ENCODE data around the gene INO80D. TPM values are rescaled to one million over a fixed set of nuclear protein-coding genes. Genes with fewer than 3 reads are reported as not detected.
"Not testable (repeated sequence)": the region's sequence is repeated elsewhere in the genome, so short reads cannot be mapped to it uniquely, and the experiment has no call there.

INO80D gene
- polyA plus RNA-seq, 1 experiment, result 3.3 TPM

- no peaks in the 10 kb centered on the region for H3K27me3 ChIP-seq (ENCODE audit: control insufficient read depth, insufficient read depth, low read length)
- CTCF ChIA-PET, result no interaction called here
- H3K4me3 ChIP-seq (ENCODE audit: low read depth, low read length), result no peak overlapping the region
- H3K36me3 ChIP-seq (ENCODE audit: control insufficient read depth, insufficient read depth, low read length), result no peaks in the 10 kb centered on the region
- POLR2A ChIA-PET, result no interaction called here
- DNase-seq (ENCODE audit: low read depth), result no peak
- TF ChIP-seq CTCF (IDR thresholded peaks at IDR 0.05; ENCODE audit: insufficient read depth, low read depth, low read length), result no peak
Measured at GRCh38 chr2:206105038-206105437, 19.1 kb upstream of the INO80D start.

- POLR2A ChIA-PET; DNase-seq (ENCODE audit: low read depth); H3K36me3 ChIP-seq (ENCODE audit: control insufficient read depth, insufficient read depth, low read length); H3K27me3 ChIP-seq (ENCODE audit: control insufficient read depth, insufficient read depth, low read length); H3K4me3 ChIP-seq (ENCODE audit: low read depth, low read length): not testable (repeated sequence)
- CTCF ChIA-PET, result interaction anchor here (1.6 kb wide), 1 partner anchor 9 kb away, joined by 6 read pairs; no protein-coding TSS in a partner anchor
Measured at GRCh38 chr2:206098872-206099271, 12.9 kb upstream of the INO80D start.

- DNase-seq (ENCODE audit: low read depth), result no peak
- POLR2A ChIA-PET, result no interaction called here
- Histone ChIP-seq H3K27me3 (ENCODE audit: control insufficient read depth, insufficient read depth, low read length) (no peaks in the 10 kb centered on the region), H3K36me3 (ENCODE audit: control insufficient read depth, insufficient read depth, low read length) (no peaks in the 10 kb centered on the region; the same call in 1 of the 2 replicates), H3K4me3 (ENCODE audit: low read depth, low read length) (no peak overlapping the region)
- TF ChIP-seq CTCF (IDR thresholded peaks at IDR 0.05; ENCODE audit: insufficient read depth, low read depth, low read length), result no peak
- CTCF ChIA-PET, result interaction anchor here (0.6 to 1.6 kb wide), 2 partner anchors 9 to 11 kb away, joined by 3 to 6 read pairs; no protein-coding TSS in a partner anchor
Measured at GRCh38 chr2:206098471-206098870, 12.5 kb upstream of the INO80D start.

GRCh38 chr2:206096876-206097275 is 10.9 kb upstream of the INO80D start:
- POLR2A ChIA-PET, result no interaction called here
- no peaks in the 10 kb centered on the region; the same call in 1 of the 2 replicates for H3K36me3 ChIP-seq (ENCODE audit: control insufficient read depth, insufficient read depth, low read length)
- no peak for TF ChIP-seq CTCF (IDR thresholded peaks at IDR 0.05; ENCODE audit: insufficient read depth, low read depth, low read length)
- CTCF ChIA-PET, result interaction anchor here (0.6 to 1.3 kb wide), 3 partner anchors 9 to 103 kb away, joined by 3 to 5 read pairs (median 3); partner anchors contain the start of gene INO80D
- no peak for DNase-seq (ENCODE audit: low read depth)
- no peak overlapping the region for H3K4me3 ChIP-seq (ENCODE audit: low read depth, low read length)
- no peaks in the 10 kb centered on the region for H3K27me3 ChIP-seq (ENCODE audit: control insufficient read depth, insufficient read depth, low read length)

- ChIA-PET POLR2A (no interaction called here), CTCF (interaction anchor here (0.6 kb wide), 1 partner anchor 10 kb away, joined by 5 read pairs; no protein-coding TSS in a partner anchor)
- H3K4me3 ChIP-seq (ENCODE audit: low read depth, low read length), result no peak overlapping the region
- H3K27me3 ChIP-seq (ENCODE audit: control insufficient read depth, insufficient read depth, low read length), result no peaks in the 10 kb centered on the region
- no peaks in the 10 kb centered on the region; the same call in 1 of the 2 replicates for H3K36me3 ChIP-seq (ENCODE audit: control insufficient read depth, insufficient read depth, low read length)
- no peak for DNase-seq (ENCODE audit: low read depth)
- no peak for TF ChIP-seq CTCF (IDR thresholded peaks at IDR 0.05; ENCODE audit: insufficient read depth, low read depth, low read length)
Measured at GRCh38 chr2:206095536-206096332, 9.8 kb upstream of the INO80D start.
